Neural cell (in vitro differentiated cells): ENCODE data around the gene CNOT10. TPM values are rescaled to one million over a fixed set of nuclear protein-coding genes. Genes with fewer than 3 reads are reported as not detected.
A peak's percentile ranks its signal among the peaks of the same experiment; 100 is the strongest.

ENCODE experiments used
- H2AFZ ChIP-seq: fragments of 200-600, 300-800 bp; sonication (generic), shearing (Covaris generic); 2 replicates; pipeline ENCODE4 v1.6.0; 2014; ENCODE audit warnings: low read depth, mild to moderate bottlenecking, antibody characterized with exemption, low read length, moderate library complexity
- H3F3A ChIP-seq: fragments of 200-600 bp; shearing (Covaris generic); 2 replicates; pipeline ENCODE4 v1.6.1; 2016; ENCODE audit warnings: mild to moderate bottlenecking, moderate library complexity, mixed read lengths, antibody characterized with exemption, low read length; ENCODE audit not compliant: insufficient read depth, poor library complexity, severe bottlenecking
- H3K27ac ChIP-seq: fragments of 200-600, 300-800 bp; sonication (generic), shearing (Covaris generic); 2 replicates; pipeline ENCODE4 v1.5.1; 2014; ENCODE audit warnings: mild to moderate bottlenecking, low read length, moderate library complexity
- H3K27me3 ChIP-seq: fragments of 300-800, 200-600 bp; sonication (generic), shearing (Covaris generic); 2 replicates; pipeline ENCODE4 v1.6.0; 2014; ENCODE audit warnings: mild to moderate bottlenecking, low read depth, low read length, moderate library complexity; ENCODE audit not compliant: insufficient read depth
- H3K36me3 ChIP-seq: fragments of 300-800, 200-600 bp; sonication (generic), shearing (Covaris generic); 2 replicates; pipeline ENCODE4 v1.5.1; 2014; ENCODE audit warnings: mild to moderate bottlenecking, antibody characterized with exemption, low read length, moderate library complexity; ENCODE audit not compliant: insufficient read depth
- H3K4me2 ChIP-seq: fragments of 300-800, 200-600 bp; sonication (generic), shearing (Covaris generic); 2 replicates; pipeline ENCODE4 v1.6.0; 2014; ENCODE audit warnings: mild to moderate bottlenecking, low read length
- H3K4me3 ChIP-seq: fragments of 300-800, 200-600 bp; sonication (generic), shearing (Covaris generic); 2 replicates; pipeline ENCODE4 v1.5.1; 2014; ENCODE audit warnings: mild to moderate bottlenecking, low read length, moderate library complexity
- H3K79me2 ChIP-seq: fragments of 200-600 bp; shearing (Covaris generic); replicated peaks from 2 replicates; pipeline ENCODE4 v1.6.0; 2014; ENCODE audit warnings: mild to moderate bottlenecking, low read length, moderate library complexity; ENCODE audit not compliant: insufficient read depth
- H3K9ac ChIP-seq: fragments of 300-800, 200-600 bp; sonication (generic), shearing (Covaris generic); 2 replicates; pipeline ENCODE4 v1.6.1; 2016; ENCODE audit warnings: mild to moderate bottlenecking, low read length, mixed read lengths
- H3K9me2 ChIP-seq: fragments of 200-600 bp; shearing (Covaris generic); 2 replicates; pipeline ENCODE4 v1.6.1; 2016; ENCODE audit warnings: mild to moderate bottlenecking, low read length, mixed read lengths; ENCODE audit not compliant: insufficient read depth
- H3K9me3 ChIP-seq: fragments of 200-600, 300-800 bp; sonication (generic), shearing (Covaris generic); 2 replicates; pipeline ENCODE4 v1.6.1; 2016; ENCODE audit warnings: mild to moderate bottlenecking, mixed run types, low read length, moderate library complexity, mixed read lengths
- H4K20me1 ChIP-seq: fragments of 200-600 bp; shearing (Covaris generic); 2 replicates; pipeline ENCODE4 v1.6.1; 2016; ENCODE audit warnings: mild to moderate bottlenecking, mixed run types; ENCODE audit not compliant: insufficient read depth
- CTCF ChIP-seq: fragments of 450-650 bp; IDR thresholded peaks from 2 replicates; pipeline ENCODE4 v1.5.1; 2014; ENCODE audit warnings: antibody characterized with exemption, mild to moderate bottlenecking, moderate library complexity; ENCODE audit not compliant: poor library complexity, severe bottlenecking
- EP300 ChIP-seq: fragments of 450-650 bp; conservative IDR thresholded peaks from 2 replicates; pipeline ENCODE4 v1.6.1; 2014; ENCODE audit warnings: antibody characterized with exemption, mild to moderate bottlenecking, moderate library complexity; ENCODE audit not compliant: poor library complexity, severe bottlenecking
- EZH2 ChIP-seq: fragments of 200-600, 300-800 bp; shearing (Covaris generic), sonication (generic); IDR thresholded peaks from 2 replicates; pipeline ENCODE4 v1.6.1; 2014; ENCODE audit warnings: antibody characterized with exemption, low read length, borderline replicate concordance, mild to moderate bottlenecking; ENCODE audit not compliant: insufficient read depth, poor library complexity, severe bottlenecking
- MXI1 ChIP-seq: fragments of 450-650 bp; conservative IDR thresholded peaks from 2 replicates; pipeline ENCODE4 v1.6.1; 2014; ENCODE audit warnings: antibody characterized with exemption, mild to moderate bottlenecking; ENCODE audit not compliant: poor library complexity, severe bottlenecking
- POLR2AphosphoS5 ChIP-seq: IDR thresholded peaks from 2 replicates; pipeline ENCODE4 v1.6.1; 2012
- RAD21 ChIP-seq: fragments of 450-650 bp; conservative IDR thresholded peaks from 2 replicates; pipeline ENCODE4 v1.6.1; 2014; ENCODE audit warnings: antibody characterized with exemption, mild to moderate bottlenecking, moderate library complexity
- REST ChIP-seq: IDR thresholded peaks from 2 replicates; pipeline ENCODE4 v1.6.1; 2012; ENCODE audit warnings: borderline replicate concordance
- SMC3 ChIP-seq: fragments of 450-650 bp; conservative IDR thresholded peaks from 2 replicates; pipeline ENCODE4 v1.6.1; 2014; ENCODE audit warnings: antibody characterized with exemption, mild to moderate bottlenecking, moderate library complexity; ENCODE audit not compliant: poor library complexity
- TAF1 ChIP-seq: IDR thresholded peaks from 2 replicates; pipeline ENCODE4 v1.6.1; 2012; ENCODE audit warnings: low read depth
- polyA plus RNA-seq: library from polyadenylated mRNA; depleted of rRNA; stranded (reverse); fragments of >200 nt; gene quantifications from 2 replicates; pipeline ENCODE4 v1.2.3, GENCODE V29; 2014

CNOT10 gene
- polyA plus RNA-seq, 1 donor from 2014 or later = 53.8 TPM

- Histone ChIP-seq H3K27ac (no peak overlapping the region), H3K79me2 (peaks cover 13% of the 10 kb centered on the region), H3K4me2 (no peak overlapping the region), H3K27me3 (no peaks in the 10 kb centered on the region), H3K9ac (no peak overlapping the region), H3F3A (no peaks in the 10 kb centered on the region), H3K9me3 (no peaks in the 10 kb centered on the region), H3K9me2 (no peaks in the 10 kb centered on the region), H2AFZ (no peak overlapping the region), H3K4me3 (no peak overlapping the region), H4K20me1 (no peaks in the 10 kb centered on the region), H3K36me3 (no peaks in the 10 kb centered on the region)
- no peak for TF ChIP-seq EZH2
- no peak for TF ChIP-seq MXI1
- TF ChIP-seq TAF1 = no peak
- no peak for TF ChIP-seq SMC3
- TF ChIP-seq EP300 = no peak
Measured at GRCh38 chr3:32681811-32682210, 3.2 kb upstream of the CNOT10 start.

GRCh38 chr3:32684029-32684799, 774 bp upstream of the CNOT10 start:
- H3K9ac ChIP-seq = peak overlapping the region; percentile 77
- H3K36me3 ChIP-seq = no peaks in the 10 kb centered on the region
- peak overlapping the region; percentile 80 for H3K4me2 ChIP-seq
- no peaks in the 10 kb centered on the region for H4K20me1 ChIP-seq
- peak overlapping the region; percentile 79 for H3K27ac ChIP-seq
- no peaks in the 10 kb centered on the region for H3K9me2 ChIP-seq
- peak overlapping the region; percentile 97 for H3K4me3 ChIP-seq
- no peaks in the 10 kb centered on the region for H3K27me3 ChIP-seq
- TF ChIP-seq RAD21 (no peak), SMC3 (no peak), MXI1 (no peak), REST (no peak), TAF1 (no peak), EP300 (no peak), POLR2AphosphoS5 (no peak)
- no peaks in the 10 kb centered on the region for H3K9me3 ChIP-seq
- no peaks in the 10 kb centered on the region for H3F3A ChIP-seq
- H3K79me2 ChIP-seq = peaks cover 27% of the 10 kb centered on the region
- peak overlapping the region; percentile 59 for H2AFZ ChIP-seq

- Histone ChIP-seq H3K27ac (peak overlapping the region; percentile 79), H3F3A (no peaks in the 10 kb centered on the region), H3K9me3 (no peaks in the 10 kb centered on the region), H4K20me1 (no peaks in the 10 kb centered on the region), H3K36me3 (no peaks in the 10 kb centered on the region), H3K4me2 (peak overlapping the region; percentile 63), H2AFZ (peak overlapping the region; percentile 59), H3K4me3 (peak overlapping the region; percentile 97), H3K27me3 (no peaks in the 10 kb centered on the region), H3K9me2 (no peaks in the 10 kb centered on the region), H3K9ac (peak overlapping the region; percentile 77), H3K79me2 (peaks cover 27% of the 10 kb centered on the region)
- TF ChIP-seq REST (no peak), EP300 (no peak), SMC3 (no peak), MXI1 (no peak), CTCF (no peak), POLR2AphosphoS5 (no peak)
Measured at GRCh38 chr3:32685543-32686185, 676 bp downstream of the CNOT10 start.
